HepG2 (cell line): ENCODE results near the gene C5AR1. TPM values are rescaled to one million over a fixed set of nuclear protein-coding genes. Genes with fewer than 3 reads are reported as not detected.
A peak's percentile ranks its signal among the peaks of the same experiment; 100 is the strongest.

Experiments used
- ASH2L ChIP-seq: fragments of 300-600, 200-600 bp; sonication (generic); IDR thresholded peaks from 2 replicates; pipeline ENCODE4 v1.7.0; 2017; ENCODE audit warnings: low read depth, mild to moderate bottlenecking, moderate library complexity, mixed read lengths, low read length; ENCODE audit not compliant: insufficient read length
- HMGXB4 ChIP-seq, 2 experiments: sonication (generic) in 1 of 2; formaldehyde crosslinking in 1 of 2; IDR thresholded peaks; 2 replicates each; pipeline versions ENCODE4 v1.4.0 to v1.6.1; 2018 to 2020; ENCODE audit warnings: missing genetic modification reagents in 2 of 2, borderline replicate concordance in 1 of 2, low read depth in 1 of 2, mild to moderate bottlenecking in 1 of 2, missing biosample characterization in 1 of 2
- KMT2B ChIP-seq: IDR thresholded peaks from 2 replicates; pipeline ENCODE4 v1.6.1; 2016; ENCODE audit warnings: missing genetic modification reagents, missing compliant biosample characterization
- PAWR ChIP-seq: sonication (generic); formaldehyde crosslinking; IDR thresholded peaks from 2 replicates; pipeline ENCODE4 v1.4.0; 2020; ENCODE audit warnings: missing genetic modification reagents, mild to moderate bottlenecking, borderline replicate concordance
- PHB2 ChIP-seq: fragments of 450-650 bp; IDR thresholded peaks from 2 replicates; pipeline ENCODE4 v1.6.1; 2018; ENCODE audit not compliant: partially characterized antibody
- SNAPC2 ChIP-seq: sonication (generic); formaldehyde crosslinking; IDR thresholded peaks from 2 replicates; pipeline ENCODE4 v1.8.1; 2022; ENCODE audit warnings: mild to moderate bottlenecking, missing genetic modification reagents
- TBX2 ChIP-seq: sonication (generic); formaldehyde crosslinking; IDR thresholded peaks from 2 replicates; pipeline ENCODE4 v1.5.0; 2020; ENCODE audit warnings: missing genetic modification reagents, mild to moderate bottlenecking, borderline replicate concordance
- ZNF296 ChIP-seq: sonication (generic); formaldehyde crosslinking; conservative IDR thresholded peaks from 2 replicates; pipeline ENCODE4 v1.5.0; 2020; ENCODE audit warnings: mild to moderate bottlenecking, missing genetic modification reagents
- ZNF562 ChIP-seq: sonication (generic); formaldehyde crosslinking; IDR thresholded peaks from 2 replicates; pipeline ENCODE4 v1.8.0; 2022; ENCODE audit warnings: missing genetic modification reagents, borderline replicate concordance
- polyA plus RNA-seq, 8 experiments: library from polyadenylated mRNA; depleted of rRNA in 3 of 8; stranded (reverse) in 7 of 8; unstranded in 1 of 8; fragments of >200 nt; fragmentation: Illumina TruSeq in 4 of 8; extraction: Trizol in 4 of 8; gene quantifications; 2 replicates each; pipeline versions ENCODE4 v1.2.1 to v1.2.3, GENCODE V29; 2011 to 2016; ENCODE audit warnings: low read depth in 4 of 8, missing spikeins in 1 of 8, mixed read lengths in 1 of 8; ENCODE audit not compliant: insufficient read depth in 1 of 8
- total RNA-seq, 5 experiments: library from RNA; depleted of rRNA; stranded (reverse); fragments of >200 nt; fragmentation: Illumina TruSeq; extraction: Trizol; gene quantifications; 2 replicates each; pipeline ENCODE4 v1.2.3, GENCODE V29; 2016; ENCODE audit warnings: low read depth in 1 of 5
- TF ChIP-seq, protein P1 (sequence below), 2 experiments: sonication (generic) in 1 of 2; formaldehyde crosslinking in 1 of 2; IDR thresholded peaks; 2 replicates each; pipeline versions ENCODE4 v1.6.1 to v1.9.0; 2014 to 2022; ENCODE audit warnings: antibody characterized with exemption in 1 of 2, borderline replicate concordance in 1 of 2, inconsistent platforms in 1 of 2, low read depth in 1 of 2, missing genetic modification reagents in 1 of 2
- TF ChIP-seq, protein P2 (sequence below): sonication (generic); formaldehyde crosslinking; IDR thresholded peaks from 2 replicates; pipeline ENCODE4 v1.8.0; 2022; ENCODE audit warnings: missing genetic modification reagents, mild to moderate bottlenecking, inconsistent platforms, borderline replicate concordance
- TF ChIP-seq, protein P3 (sequence below): sonication (generic); IDR thresholded peaks from 2 replicates; pipeline ENCODE4 v1.6.1; 2016; ENCODE audit warnings: low read depth, borderline replicate concordance

The C5AR1 gene
- total and polyA plus RNA-seq, 2 of the 13 experiments (the other 11 are each of a cell fraction or from before 2014, with no cell fraction given) = 0.07 to 1.6 TPM

DNA sequence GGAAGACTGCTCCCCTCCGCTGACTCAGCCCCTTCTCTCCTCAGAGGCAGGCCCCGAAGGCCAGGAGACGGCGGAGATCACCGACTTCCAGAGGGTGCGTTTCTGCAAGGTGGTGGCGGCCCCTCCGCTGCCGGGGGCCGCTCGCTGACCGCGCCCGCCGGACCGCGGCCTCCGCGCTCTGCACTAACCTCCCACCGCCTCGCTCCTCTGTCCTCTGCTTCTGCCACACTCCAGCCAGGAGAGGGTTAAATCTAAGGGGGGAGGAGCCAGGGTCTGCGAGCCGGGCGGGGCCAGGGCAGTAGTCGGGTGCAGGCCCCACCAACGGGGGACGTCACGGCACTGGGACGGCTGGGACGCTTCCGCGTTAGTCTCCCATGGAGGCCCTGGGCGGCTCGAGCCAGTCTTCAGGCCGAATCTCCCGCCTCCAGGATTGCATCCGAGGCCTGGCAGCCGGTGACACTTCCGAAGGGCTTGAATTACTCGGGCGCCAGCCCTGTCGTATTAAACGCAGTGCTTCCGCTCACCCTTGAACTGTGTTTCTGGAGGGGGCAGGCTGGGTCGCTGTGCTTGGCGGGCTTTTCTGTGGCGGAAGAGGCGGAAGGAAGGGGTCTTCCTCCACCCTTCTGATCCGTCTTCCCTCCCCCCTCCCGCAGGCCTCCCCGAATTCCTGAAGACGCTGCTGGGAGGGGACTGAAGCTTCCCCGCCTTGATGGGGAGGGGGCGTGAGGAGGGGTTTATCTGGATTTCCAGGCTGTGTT, 36.2 kb upstream of the C5AR1 start (continued):
- TF ChIP-seq, protein P1, sequence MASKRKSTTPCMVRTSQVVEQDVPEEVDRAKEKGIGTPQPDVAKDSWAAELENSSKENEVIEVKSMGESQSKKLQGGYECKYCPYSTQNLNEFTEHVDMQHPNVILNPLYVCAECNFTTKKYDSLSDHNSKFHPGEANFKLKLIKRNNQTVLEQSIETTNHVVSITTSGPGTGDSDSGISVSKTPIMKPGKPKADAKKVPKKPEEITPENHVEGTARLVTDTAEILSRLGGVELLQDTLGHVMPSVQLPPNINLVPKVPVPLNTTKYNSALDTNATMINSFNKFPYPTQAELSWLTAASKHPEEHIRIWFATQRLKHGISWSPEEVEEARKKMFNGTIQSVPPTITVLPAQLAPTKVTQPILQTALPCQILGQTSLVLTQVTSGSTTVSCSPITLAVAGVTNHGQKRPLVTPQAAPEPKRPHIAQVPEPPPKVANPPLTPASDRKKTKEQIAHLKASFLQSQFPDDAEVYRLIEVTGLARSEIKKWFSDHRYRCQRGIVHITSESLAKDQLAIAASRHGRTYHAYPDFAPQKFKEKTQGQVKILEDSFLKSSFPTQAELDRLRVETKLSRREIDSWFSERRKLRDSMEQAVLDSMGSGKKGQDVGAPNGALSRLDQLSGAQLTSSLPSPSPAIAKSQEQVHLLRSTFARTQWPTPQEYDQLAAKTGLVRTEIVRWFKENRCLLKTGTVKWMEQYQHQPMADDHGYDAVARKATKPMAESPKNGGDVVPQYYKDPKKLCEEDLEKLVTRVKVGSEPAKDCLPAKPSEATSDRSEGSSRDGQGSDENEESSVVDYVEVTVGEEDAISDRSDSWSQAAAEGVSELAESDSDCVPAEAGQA (IDR thresholded peaks at IDR 0.05; ENCODE audit: low read depth) = 0 out of 2 replicates have a peak, but pooled peaks have one; percentile 37
- TF ChIP-seq, protein P1 (CRISPR knock-in tag; IDR thresholded peaks at IDR 0.05; ENCODE audit: borderline replicate concordance) = no peak
- TF ChIP-seq HMGXB4 (CRISPR knock-in tag; IDR thresholded peaks at IDR 0.05; ENCODE audit: borderline replicate concordance in 1 of 2, low read depth in 1 of 2) (peak in 1 of 2 experiments; percentile 74; a peak in 2 of 4 replicates), ZNF562 (CRISPR knock-in tag) (no peak), SNAPC2 (CRISPR knock-in tag) (no peak), PAWR (CRISPR knock-in tag) (no peak), TBX2 (CRISPR knock-in tag) (peak; percentile 80), ASH2L (peak; percentile 28), KMT2B (CRISPR knock-in tag) (peak; percentile 28; the same call in 1 of the 2 replicates), ZNF296 (CRISPR knock-in tag) (no peak), PHB2 (no peak)
- TF ChIP-seq, protein P2, sequence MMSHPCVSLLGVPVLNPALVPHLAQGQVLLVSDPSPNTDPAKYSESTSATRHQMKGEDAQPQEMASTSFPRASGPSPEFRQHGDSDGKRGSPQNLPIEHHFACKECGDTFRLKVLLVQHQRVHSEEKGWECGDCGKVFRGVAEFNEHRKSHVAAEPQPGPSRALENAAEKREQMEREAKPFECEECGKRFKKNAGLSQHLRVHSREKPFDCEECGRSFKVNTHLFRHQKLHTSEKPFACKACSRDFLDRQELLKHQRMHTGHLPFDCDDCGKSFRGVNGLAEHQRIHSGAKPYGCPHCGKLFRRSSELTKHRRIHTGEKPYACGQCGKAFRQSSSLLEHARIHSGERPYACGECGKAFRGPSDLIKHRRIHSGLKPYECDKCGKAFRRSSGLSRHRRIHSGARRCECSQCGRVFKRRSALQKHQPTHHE (CRISPR knock-in tag) = 0 out of 2 replicates have a peak, but pooled peaks have one; percentile 42
- TF ChIP-seq, protein P3, sequence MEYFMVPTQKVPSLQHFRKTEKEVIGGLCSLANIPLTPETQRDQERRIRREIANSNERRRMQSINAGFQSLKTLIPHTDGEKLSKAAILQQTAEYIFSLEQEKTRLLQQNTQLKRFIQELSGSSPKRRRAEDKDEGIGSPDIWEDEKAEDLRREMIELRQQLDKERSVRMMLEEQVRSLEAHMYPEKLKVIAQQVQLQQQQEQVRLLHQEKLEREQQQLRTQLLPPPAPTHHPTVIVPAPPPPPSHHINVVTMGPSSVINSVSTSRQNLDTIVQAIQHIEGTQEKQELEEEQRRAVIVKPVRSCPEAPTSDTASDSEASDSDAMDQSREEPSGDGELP = no peak; the same call in 1 of the 2 replicates
